ENCODE results near the gene SRPK3. TPM values are rescaled to one million over a fixed set of nuclear protein-coding genes. Genes with fewer than 3 reads are reported as not detected.
"Not testable (repeated sequence)": the region's sequence is repeated elsewhere in the genome, so short reads cannot be mapped to it uniquely, and the experiment has no call there.

The SRPK3 gene, protein sequence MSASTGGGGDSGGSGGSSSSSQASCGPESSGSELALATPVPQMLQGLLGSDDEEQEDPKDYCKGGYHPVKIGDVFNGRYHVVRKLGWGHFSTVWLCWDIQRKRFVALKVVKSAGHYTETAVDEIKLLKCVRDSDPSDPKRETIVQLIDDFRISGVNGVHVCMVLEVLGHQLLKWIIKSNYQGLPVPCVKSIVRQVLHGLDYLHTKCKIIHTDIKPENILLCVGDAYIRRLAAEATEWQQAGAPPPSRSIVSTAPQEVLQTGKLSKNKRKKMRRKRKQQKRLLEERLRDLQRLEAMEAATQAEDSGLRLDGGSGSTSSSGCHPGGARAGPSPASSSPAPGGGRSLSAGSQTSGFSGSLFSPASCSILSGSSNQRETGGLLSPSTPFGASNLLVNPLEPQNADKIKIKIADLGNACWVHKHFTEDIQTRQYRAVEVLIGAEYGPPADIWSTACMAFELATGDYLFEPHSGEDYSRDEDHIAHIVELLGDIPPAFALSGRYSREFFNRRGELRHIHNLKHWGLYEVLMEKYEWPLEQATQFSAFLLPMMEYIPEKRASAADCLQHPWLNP
- 1.4 TPM for polyA plus RNA-seq (2012; ENCODE audit: insufficient read depth, insufficient read length)

DNA sequence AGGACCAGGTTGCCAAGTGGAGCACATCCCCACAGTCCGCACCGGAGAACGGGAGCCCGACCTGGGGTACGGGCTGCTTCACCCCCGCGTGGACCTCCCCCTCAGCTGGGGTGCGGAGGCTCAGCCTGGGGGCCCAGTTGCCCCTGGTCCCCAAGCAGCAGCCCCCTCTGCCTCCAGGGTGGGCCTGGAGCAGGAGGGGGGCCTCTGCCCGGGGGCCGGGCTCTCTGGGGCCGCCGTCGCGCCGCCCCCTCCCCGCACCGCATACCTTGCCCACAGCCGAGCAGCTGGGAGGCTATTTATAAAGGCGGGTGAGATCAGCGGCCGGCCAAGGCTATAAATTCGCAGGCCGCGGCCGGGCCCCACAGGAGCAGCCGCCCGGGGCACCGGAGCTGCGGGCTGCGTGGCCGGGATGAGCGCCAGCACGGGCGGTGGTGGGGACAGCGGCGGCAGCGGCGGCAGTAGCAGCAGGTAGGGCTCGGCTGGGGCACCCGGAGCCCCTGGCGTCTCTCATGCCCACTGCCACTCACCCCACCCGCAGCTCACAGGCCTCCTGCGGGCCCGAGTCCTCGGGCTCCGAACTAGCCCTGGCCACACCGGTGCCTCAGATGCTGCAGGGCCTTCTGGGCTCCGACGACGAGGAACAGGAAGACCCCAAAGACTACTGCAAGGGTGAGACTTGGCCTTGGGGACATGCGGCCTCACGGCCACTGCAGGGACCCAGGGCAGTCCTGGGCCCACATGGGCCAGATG lies at the start of gene SRPK3:
TSS of gene SRPK3 (plus strand) at position 364 of the 750 bp plus-strand sequence. CDS start at position 410, 46 bp downstream.
- DNase-seq (ENCODE audit: low read depth, low spot score): no peak
- no peak within 1 kb of the TSS for H3K4me3 ChIP-seq (ENCODE audit: low read length)

DNA sequence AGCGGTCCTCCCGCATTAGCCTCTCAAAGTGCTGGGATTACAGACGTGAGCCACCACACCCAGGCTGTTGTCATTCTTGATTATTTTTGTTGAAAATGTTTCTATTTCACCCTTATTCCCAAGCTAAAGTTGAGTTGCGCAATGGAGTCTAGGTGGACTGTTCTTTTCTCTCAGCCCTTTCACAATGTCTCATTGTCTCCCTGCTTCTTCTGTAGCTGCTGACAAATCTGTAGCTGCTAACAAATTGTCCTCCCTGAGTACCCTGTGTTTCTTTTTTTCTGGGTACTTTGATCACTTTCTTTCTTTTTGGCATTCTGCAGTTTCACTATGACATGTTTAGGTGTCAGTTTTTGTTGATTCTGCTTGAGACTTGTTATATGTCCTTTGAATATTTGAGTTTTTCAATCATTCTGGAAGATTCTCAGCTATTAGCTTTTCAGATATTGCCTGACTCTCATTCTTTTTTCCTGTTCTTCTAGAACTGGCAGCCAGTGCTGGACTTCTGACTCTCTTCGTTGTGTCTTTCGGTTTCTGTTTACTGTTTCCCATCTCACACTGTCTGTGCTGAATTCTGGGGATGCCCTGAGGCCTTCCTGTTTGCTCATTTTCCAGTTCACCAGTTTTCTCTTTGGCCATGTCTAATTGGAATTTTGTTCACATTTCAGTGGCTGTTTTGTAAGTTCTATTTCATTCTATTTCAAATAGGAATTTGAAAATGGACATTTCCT lies 49.6 kb upstream of the SRPK3 start:
- DNase-seq (ENCODE audit: low read depth, low spot score): no peak
- no peak overlapping the region for H3K4me3 ChIP-seq (ENCODE audit: low read length)

DNA sequence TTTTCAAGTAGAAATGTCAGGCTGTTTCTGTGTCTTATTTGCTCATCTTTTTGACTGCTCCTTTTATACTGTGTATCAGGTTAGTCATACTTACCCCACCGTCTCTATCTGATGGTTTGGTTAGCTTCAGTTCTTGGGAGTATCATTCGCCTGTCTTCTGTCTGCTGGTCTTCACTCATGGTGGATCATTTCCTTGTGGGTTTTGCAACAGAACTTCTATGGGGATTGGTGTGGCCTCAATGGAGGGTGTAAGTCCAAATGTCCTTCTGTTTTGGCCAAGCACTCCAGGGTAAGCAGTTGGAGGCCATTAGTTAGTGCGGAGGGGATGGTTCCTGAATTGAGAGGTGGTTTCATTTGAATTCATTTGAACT lies 49.0 kb upstream of the SRPK3 start:
- no peak for DNase-seq (ENCODE audit: low read depth, low spot score)
- no peak overlapping the region for H3K4me3 ChIP-seq (ENCODE audit: low read length)

DNA sequence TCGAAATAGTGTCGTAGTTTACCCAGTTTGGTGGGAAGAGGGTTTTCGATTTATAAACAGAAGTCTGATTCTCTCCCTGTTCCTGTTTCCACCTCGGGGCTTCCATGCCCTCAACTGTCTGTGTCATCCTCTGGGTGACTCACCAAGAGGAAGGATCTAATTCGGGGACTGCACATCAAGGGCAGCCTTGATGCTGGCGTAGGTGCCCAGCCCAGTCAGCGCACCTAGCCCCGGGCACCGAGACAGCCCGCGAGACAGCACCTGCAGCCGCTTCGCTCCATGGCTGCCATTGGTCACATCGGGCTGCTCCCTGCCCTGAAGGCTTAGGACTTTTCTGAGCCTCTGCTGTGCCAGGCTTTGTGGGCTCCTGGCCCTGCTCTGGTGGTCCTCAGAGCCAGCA lies 48.4 kb upstream of the SRPK3 start:
- no peak overlapping the region for H3K4me3 ChIP-seq (ENCODE audit: low read length)
- DNase-seq (ENCODE audit: low read depth, low spot score): no peak

DNA sequence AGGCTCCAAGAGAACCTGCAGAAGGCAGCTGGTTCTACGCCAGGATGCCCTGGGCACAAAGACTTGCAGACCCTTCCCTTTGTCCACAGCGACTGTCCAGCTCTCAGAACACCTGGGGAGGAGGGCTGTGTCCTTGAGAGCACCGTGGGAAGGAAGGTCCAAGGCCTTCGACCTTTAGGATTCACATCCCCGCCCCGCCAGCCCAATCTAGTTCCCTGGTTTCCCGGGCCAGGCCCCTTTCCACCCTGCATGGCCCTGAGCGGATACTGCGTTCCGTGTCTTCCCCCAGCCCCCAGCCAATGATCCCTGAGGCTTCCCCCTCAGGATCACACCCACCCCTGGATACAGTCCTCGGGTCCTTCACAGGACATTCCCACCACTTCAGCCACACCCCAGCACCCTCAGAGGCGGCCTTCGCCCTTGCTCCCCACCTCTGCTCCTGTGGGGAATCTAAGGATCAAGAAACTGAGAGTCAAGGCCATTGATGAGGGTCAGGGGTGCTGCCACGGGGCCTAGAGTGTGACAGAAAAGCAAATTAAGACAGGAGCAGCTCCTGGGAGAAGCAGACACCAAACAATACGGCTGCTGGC lies 47.1 kb upstream of the SRPK3 start:
- DNase-seq (ENCODE audit: low read depth, low spot score): no peak
- no peak overlapping the region for H3K4me3 ChIP-seq (ENCODE audit: low read length)

DNA sequence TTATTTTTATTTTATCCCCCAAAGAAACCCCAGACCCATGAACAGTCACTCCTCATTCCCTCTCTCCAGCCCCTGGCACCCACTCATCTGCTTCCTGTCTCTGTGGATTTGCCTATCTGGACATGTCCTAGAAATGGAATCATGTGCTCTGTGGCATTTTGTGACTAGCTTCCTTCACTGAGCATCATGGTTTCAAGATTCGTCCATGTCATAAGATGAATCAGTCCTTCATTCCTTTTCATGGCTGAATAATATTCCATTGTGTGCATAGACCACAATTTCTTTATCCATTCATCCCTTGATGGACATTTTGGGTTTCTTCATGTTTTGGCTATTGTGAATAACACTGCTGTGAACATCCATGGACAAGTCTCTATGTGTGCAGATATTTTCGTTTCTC lies 46.0 kb upstream of the SRPK3 start:
- no peak overlapping the region for H3K4me3 ChIP-seq (ENCODE audit: low read length)
- DNase-seq (ENCODE audit: low read depth, low spot score): no peak

DNA sequence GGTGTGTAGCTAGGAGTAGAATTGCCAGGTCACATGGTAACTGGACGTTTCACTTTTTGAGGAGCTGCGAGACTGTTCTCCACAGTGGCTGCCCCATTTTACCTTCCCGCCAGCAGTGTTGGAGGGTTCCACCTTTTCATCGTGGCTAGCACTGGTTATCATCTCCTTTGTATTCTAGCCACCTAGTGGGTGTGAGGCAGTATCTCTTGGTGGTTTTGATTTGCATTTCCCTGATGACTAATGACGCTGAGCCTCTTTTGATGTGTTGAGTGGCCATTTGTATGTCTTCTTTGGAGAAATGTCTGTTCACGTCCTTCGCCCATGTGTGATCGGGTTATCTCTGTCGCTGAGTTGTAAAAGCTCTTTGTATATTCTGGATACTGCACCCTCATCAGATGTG lies 45.6 kb upstream of the SRPK3 start:
- peak; percentile 26 for DNase-seq (ENCODE audit: low read depth, low spot score)

DNA sequence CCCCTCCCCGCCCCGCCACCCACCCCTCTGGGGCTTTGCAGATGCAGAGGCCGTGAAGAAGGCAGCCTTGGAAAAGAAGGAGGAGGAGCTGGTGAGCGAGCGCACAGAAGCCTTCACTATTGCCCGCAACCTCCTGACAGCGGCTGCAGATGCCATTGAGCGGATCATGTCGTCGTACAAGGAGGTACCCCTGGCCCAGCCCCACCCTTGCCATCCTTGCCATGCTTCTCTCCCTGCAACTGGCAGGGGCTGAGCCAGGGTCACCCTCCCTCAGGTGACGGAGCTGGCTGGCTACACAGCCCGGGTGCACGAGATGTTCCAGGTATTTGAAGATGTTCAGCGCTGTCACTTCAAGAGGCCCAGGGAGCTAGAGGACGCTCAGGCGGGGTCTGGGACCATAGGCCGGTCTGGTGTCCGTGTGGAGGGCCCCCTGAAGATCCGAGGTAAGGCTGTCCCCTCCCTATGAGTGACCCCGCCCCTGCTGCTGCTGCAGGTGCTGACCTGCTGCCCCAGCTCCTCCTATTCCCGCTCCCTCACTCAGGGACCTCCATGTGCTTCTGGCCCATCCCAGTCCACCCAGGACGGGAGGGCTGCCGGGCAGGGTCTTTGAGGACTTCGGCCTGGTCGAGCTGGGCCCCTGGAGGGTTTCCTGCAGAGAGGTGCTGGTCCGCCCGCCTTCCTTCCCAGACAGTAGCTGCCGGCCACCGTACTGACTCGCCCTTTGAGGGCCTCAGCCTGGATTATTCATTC lies 44.6 kb upstream of the SRPK3 start:
- H3K4me3 ChIP-seq (ENCODE audit: low read length): no peak overlapping the region
- no peak for DNase-seq (ENCODE audit: low read depth, low spot score)

More for the DNA sequence above, 45.6 kb upstream of the SRPK3 start:
- no peak overlapping the region for H3K4me3 ChIP-seq (ENCODE audit: low read length)

DNA sequence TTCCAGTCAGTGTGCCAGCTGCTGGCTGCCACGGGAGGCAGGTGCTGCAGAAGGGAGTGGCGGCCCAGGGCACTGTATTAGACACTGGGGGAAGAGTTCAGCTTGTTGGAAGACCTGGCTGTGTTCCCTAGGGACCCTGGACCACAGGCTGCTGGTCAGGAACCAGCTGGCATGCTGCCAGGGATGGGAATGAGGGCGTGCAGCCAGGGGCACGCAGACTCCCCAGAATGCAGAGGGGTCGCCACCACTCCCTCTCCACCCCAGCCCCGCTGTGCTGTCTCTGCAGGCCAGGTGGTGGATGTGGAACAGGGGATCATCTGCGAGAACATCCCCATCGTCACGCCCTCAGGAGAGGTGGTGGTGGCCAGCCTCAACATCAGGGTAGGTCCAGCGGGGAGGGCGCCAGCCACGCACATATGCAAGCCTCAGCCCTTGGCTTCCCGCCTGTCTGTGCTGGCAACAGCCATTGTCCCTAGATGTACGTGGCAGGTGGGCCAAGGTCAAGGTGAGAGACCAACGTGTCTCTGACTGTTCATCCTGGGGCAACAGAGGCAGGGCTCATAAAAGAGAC lies 43.9 kb upstream of the SRPK3 start:
- no peak overlapping the region for H3K4me3 ChIP-seq (ENCODE audit: low read length)
- no peak for DNase-seq (ENCODE audit: low read depth, low spot score)

DNA sequence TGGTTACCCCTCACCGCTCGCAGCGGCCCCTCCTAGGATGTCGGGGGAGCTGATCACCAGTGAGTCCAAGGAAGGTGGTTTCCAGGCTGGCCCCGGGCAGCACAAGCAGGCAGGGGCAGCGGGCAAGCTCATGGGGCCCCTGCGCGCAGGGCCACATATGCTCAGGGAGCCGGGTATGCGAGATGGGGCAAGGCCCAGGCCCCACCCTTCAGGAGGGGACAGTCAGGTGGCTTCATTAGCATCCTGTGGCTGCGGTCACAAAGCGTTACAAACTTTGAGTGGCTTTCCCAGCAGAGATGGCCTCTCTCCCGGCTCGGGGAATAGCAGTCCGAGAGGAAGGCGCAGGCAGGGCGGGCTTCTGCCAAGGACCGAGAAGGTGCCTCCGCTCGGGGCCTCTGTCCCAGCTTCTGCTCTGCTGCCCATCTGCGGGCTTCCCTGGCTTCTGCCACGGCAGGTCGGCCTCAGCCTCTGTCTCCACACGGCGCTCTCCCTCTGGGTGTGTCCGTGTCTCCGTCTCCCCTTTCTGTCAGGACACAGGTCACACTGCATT lies 42.7 kb upstream of the SRPK3 start:
- H3K4me3 ChIP-seq (ENCODE audit: low read length): no peak overlapping the region
- no peak for DNase-seq (ENCODE audit: low read depth, low spot score)

DNA sequence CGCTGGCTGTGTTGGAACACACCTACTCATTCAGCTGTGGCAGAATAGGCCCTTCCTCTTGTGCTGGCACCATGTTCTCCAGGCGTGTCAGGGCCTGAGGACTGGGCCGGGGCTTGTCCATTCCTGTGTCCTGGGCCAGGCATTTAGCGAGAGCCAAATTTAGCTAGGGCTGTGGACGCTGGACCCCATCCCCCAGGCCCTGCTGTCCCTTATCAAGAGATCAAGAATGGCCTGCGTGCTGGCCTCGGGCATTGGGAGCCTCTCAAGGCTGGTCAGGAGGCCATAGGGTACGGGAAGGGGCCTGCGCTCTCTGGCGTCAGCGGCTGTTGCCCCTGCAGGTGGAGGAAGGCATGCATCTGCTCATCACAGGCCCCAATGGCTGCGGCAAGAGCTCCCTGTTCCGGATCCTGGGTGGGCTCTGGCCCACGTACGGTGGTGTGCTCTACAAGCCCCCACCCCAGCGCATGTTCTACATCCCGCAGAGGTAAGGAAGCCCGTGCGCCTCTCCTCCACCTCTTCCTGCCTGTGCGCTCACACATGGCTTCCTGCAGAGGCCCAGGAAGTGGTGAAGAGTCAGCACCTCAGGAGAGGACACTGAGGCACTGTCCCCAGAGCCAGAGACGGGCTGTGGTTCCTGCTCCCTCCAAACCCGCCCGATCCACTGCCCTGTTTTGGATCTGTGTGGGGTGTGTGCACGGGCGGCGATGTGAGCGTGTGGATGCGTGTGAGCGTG lies 40.9 kb upstream of the SRPK3 start:
- H3K4me3 ChIP-seq (ENCODE audit: low read length): peak overlapping the region; percentile 16
- peak; percentile 63 for DNase-seq (ENCODE audit: low read depth, low spot score)

DNA sequence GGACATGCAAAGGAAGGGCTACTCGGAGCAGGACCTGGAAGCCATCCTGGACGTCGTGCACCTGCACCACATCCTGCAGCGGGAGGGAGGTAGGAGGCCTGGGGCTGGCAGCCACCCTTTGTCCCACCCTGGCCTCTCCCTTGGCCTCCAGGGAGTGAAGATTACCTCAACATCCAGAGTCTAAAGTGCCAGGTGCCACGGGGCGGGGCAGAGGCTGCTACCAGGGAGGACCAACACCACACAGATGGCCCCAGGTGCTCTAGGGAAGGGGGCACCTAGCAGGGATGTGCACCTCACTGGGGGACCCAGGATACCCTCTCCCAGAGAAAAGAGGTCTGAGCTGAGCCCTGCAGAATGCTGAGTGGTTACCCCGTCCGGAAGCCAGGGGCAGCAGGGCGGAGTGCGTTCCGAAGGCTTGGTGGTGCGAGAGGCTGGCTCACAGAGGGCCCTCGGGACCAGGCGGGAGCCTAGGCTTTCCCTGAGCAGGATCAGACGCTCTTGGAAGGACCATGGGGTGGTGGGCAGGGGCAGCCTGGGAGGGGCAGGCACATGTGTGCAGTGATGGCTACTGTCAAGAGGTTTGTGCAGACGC lies 40.1 kb upstream of the SRPK3 start:
- no peak overlapping the region for H3K4me3 ChIP-seq (ENCODE audit: low read length)
- DNase-seq (ENCODE audit: low read depth, low spot score): no peak

DNA sequence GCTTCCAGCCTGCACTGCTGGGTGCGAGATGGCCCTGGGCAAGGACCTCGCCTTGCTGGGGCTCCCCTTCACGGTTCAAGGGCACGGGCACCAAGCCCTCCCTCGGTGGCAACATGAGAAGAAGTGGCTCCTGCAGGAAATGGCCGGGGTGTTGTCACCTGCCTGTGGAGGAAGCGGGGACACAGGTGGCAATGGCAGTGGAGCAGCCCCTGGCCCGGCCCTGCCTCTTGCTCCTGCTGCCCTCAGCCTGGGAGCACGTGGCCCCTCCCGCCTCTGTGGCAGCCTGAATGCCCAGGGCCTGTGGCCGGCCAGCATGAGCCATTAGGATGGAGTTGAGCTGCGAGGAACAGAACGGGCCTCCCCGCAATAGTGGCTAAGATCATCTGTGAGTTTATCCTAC lies 39.4 kb upstream of the SRPK3 start:
- no peak overlapping the region for H3K4me3 ChIP-seq (ENCODE audit: low read length)
- DNase-seq (ENCODE audit: low read depth, low spot score): no peak

DNA sequence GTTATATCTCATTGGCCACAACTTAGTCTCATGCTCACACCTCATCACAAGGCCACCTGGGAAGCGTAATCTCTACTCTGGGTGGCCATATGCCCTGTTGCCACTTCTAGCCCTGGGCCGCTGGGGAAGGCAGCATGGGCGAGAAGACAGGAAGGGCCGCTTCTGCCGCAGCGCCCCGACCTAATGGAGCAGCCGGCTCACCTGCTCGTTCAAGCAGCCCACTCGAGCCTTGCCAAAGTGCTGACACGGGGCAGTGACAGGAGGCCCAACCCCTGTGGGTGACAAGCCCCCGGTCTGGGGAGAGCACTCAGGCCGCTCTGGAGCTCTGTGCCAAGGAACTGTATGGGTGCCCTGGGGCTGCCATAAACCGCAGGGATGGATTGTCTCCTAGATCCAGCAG lies 38.7 kb upstream of the SRPK3 start:
- H3K4me3 ChIP-seq (ENCODE audit: low read length); DNase-seq (ENCODE audit: low read depth, low spot score): not testable (repeated sequence)

DNA sequence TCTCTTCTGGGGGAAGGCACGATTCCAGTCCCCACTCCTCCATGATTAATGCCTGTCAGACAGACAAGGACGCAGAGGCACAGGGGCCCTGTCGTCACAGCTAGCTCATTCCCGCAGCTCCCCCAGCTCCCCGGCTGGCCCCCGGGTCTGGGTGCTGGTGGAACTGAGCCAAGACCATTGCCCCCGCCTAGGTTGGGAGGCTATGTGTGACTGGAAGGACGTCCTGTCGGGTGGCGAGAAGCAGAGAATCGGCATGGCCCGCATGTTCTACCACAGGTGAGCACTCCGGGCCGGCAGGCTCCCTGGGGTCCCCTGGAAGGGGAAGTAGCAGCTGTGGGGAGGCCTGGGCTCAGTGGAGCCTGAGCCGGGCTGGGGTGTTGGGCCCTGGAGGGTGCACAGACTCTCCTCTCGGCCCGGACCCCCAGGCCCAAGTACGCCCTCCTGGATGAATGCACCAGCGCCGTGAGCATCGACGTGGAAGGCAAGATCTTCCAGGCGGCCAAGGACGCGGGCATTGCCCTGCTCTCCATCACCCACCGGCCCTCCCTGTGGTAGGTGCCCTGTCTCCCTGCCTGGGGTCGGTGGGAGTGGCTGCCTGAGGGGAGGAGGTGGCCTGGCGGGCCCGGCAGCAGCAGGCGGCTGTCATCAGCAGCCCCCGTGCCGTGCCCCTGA lies 37.9 kb upstream of the SRPK3 start:
- not testable (repeated sequence) for H3K4me3 ChIP-seq (ENCODE audit: low read length); DNase-seq (ENCODE audit: low read depth, low spot score)

DNA sequence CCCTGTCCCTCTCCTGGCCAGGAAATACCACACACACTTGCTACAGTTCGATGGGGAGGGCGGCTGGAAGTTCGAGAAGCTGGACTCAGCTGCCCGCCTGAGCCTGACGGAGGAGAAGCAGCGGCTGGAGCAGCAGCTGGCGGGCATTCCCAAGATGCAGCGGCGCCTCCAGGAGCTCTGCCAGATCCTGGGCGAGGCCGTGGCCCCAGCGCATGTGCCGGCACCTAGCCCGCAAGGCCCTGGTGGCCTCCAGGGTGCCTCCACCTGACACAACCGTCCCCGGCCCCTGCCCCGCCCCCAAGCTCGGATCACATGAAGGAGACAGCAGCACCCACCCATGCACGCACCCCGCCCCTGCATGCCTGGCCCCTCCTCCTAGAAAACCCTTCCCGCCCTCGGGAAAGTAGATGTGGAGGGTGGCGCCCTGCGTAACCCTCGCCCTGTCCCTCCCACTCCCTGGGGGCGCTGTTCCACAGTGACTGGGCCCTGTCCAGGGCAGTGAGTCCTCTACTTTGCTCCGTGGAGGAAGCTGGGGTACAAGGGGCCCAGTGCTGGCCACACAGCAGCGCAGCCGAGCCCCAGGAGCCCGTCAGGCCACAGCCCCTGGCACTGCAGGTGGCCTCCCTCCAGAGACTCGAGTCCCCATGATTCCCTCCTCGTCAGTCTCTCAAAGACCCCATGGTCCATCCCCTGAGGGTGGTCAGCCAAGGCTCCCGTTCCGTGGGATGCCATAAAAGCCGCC lies 37.2 kb upstream of the SRPK3 start:
- not testable (repeated sequence) for DNase-seq (ENCODE audit: low read depth, low spot score); H3K4me3 ChIP-seq (ENCODE audit: low read length)

All from Jurkat, Clone E6-1 (cell line).